ENCODE measurements around the gene NTM. TPM values are rescaled to one million over a fixed set of nuclear protein-coding genes. Genes with fewer than 3 reads are reported as not detected.

The NTM gene
- total and polyA plus RNA-seq, 2 of the 8 experiments (the other 6 are each of a cell fraction or from before 2014, with no cell fraction given): 13.4 to 20.0 TPM

DNA sequence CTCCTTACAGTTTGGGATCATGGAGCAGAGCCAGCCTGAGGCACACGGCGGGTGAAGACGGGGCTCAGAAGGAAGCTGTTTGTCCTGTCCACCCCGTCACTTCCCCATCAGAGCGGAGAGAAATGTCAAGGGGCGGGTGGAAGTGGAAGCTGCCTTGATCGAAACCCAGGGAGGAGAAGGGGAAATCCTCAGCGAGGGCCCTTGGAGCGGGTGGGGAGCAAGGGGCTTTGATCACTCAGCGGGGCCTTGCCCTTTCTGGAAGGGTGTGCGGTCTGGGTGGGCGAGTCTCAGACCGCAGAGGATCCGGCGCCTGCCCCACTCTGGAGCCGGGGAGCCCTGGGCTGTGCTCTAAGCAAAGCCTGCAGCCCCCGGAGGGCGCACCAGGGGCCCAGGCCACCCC lies 320.4 kb downstream of the NTM start:
- H2BK20ac ChIP-seq (ENCODE audit: low read length): no peak overlapping the region
- H3K4ac ChIP-seq (replicated peaks; ENCODE audit: insufficient read length, low read depth, low read length): no peak overlapping the region
- H3K9ac ChIP-seq (replicated peaks in 1 of 4; ENCODE audit: extremely low read depth in 1 of 4, low read depth in 3 of 4, low read length in 3 of 4): no peak overlapping the region
- no peaks in the 10 kb centered on the region for H3K79me2 ChIP-seq (ENCODE audit: control insufficient read depth in 1 of 2, insufficient read depth in 2 of 2, low read length in 2 of 2)
- H2AFZ ChIP-seq (ENCODE audit: low read length): no peak overlapping the region
- H4K5ac ChIP-seq (ENCODE audit: insufficient read length, low read depth, low read length): no peak overlapping the region
- H3K9me3 ChIP-seq (ENCODE audit: insufficient read depth in 2 of 2, low read depth in 1 of 2, low read length in 1 of 2): no peaks in the 10 kb centered on the region
- H2BK12ac ChIP-seq (ENCODE audit: low read depth, low read length): no peak overlapping the region
- peaks cover 0 to 11% (median 4%) of the 10 kb centered on the region in 4 experiments; a peak in 5 of 7 replicates for H3K4me1 ChIP-seq (replicated peaks in 1 of 4; ENCODE audit: control insufficient read depth in 3 of 4, insufficient read depth in 4 of 4, low read length in 3 of 4)
- H4K91ac ChIP-seq (replicated peaks; ENCODE audit: insufficient read length, low read length): no peak overlapping the region
- no peak overlapping the region for H3K4me2 ChIP-seq (ENCODE audit: insufficient read depth in 1 of 2, low read depth in 2 of 2, low read length in 2 of 2)
- H3K4me3 ChIP-seq (ENCODE audit: extremely low read depth in 1 of 4, insufficient read depth in 2 of 4, low read depth in 3 of 4, low read length in 4 of 4): no peak overlapping the region
- H3K18ac ChIP-seq (ENCODE audit: extremely low read depth, low read length): no peak overlapping the region; the same call in 1 of the 2 replicates
- H4K20me1 ChIP-seq (replicated peaks in 1 of 2; ENCODE audit: control insufficient read depth in 1 of 2, insufficient read depth in 2 of 2, low read length in 2 of 2): peaks cover 0 to 4% of the 10 kb centered on the region in 2 experiments
- peaks cover 0 to 34% (median 23%) of the 10 kb centered on the region in 4 experiments; a peak in 6 of 7 replicates for H3K27me3 ChIP-seq (replicated peaks in 1 of 4; ENCODE audit: control insufficient read depth in 3 of 4, extremely low read depth in 1 of 4, insufficient read depth in 3 of 4, low read length in 3 of 4)
- no peaks in the 10 kb centered on the region for H3K79me1 ChIP-seq (ENCODE audit: low read depth, low read length)
- FAIRE-seq: no peak
- DNase-seq (ENCODE audit: low read depth in 1 of 2, low spot score in 2 of 2): no peak
- no peak for TF ChIP-seq TCF12 (IDR thresholded peaks at IDR 0.05; ENCODE audit: low read depth, low read length)
- TF ChIP-seq ASH2L (IDR thresholded peaks at IDR 0.05; ENCODE audit: low read length): no peak
- no peak for TF ChIP-seq JUND (IDR thresholded peaks at IDR 0.05; ENCODE audit: low read length)
- TF ChIP-seq SIX5 (IDR thresholded peaks at IDR 0.05; ENCODE audit: low read depth, low read length): no peak
- no peak for TF ChIP-seq BRCA1 (IDR thresholded peaks at IDR 0.05; ENCODE audit: low read depth, low read length)
- TF ChIP-seq PHF8 (conservative IDR thresholded peaks at IDR 0.05; ENCODE audit: low read depth, low read length): no peak
- TF ChIP-seq, protein P1, sequence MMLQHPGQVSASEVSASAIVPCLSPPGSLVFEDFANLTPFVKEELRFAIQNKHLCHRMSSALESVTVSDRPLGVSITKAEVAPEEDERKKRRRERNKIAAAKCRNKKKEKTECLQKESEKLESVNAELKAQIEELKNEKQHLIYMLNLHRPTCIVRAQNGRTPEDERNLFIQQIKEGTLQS (IDR thresholded peaks at IDR 0.05; ENCODE audit: insufficient read depth, low read depth, low read length): no peak
- TF ChIP-seq CTBP2 (IDR thresholded peaks at IDR 0.05; ENCODE audit: borderline replicate concordance, insufficient read depth, insufficient read length, low read length): no peak
- TF ChIP-seq JUN (IDR thresholded peaks at IDR 0.05; ENCODE audit: low read depth, low read length): no peak
- TF ChIP-seq SUZ12 (IDR thresholded peaks at IDR 0.05; ENCODE audit: low read length): no peak
- no peak for TF ChIP-seq EZH2 (IDR thresholded peaks at IDR 0.05; ENCODE audit: low read depth, low read length, severe bottlenecking)
- TF ChIP-seq RNF2 (IDR thresholded peaks at IDR 0.05; ENCODE audit: borderline replicate concordance, low read depth, low read length, missing control alignments, poor library complexity, severe bottlenecking): no peak
- TF ChIP-seq RXRA (IDR thresholded peaks at IDR 0.05; ENCODE audit: insufficient read depth, low read depth, low read length): no peak
- H3K56ac ChIP-seq (replicated peaks; ENCODE audit: insufficient read length, low read depth, low read length): no peak overlapping the region
- H2BK120ac ChIP-seq (replicated peaks; ENCODE audit: low read depth, low read length): no peak overlapping the region
- no peak overlapping the region for H3K23ac ChIP-seq (ENCODE audit: insufficient read length)
- no peak overlapping the region for H3K14ac ChIP-seq (ENCODE audit: insufficient read length)
- H2AK5ac ChIP-seq (ENCODE audit: low read depth, low read length): no peak overlapping the region
- CTCF ChIA-PET (ENCODE audit: partially characterized antibody): interaction anchor here (0.7 to 11.9 kb wide), 12 partner anchors 8 to 449 kb away, joined by 3 to 115 read pairs (median 5); no protein-coding TSS in a partner anchor
- H2BK15ac ChIP-seq (ENCODE audit: low read length): no peak overlapping the region
- POLR2A ChIA-PET (ENCODE audit: partially characterized antibody): no interaction called here
- no peaks in the 10 kb centered on the region for H3K36me3 ChIP-seq (ENCODE audit: control insufficient read depth in 2 of 4, insufficient read depth in 4 of 4, low read length in 3 of 4)
- 0 out of 2 replicates have a peak overlapping the region, but pooled peaks have one; percentile 37 for H4K8ac ChIP-seq (ENCODE audit: extremely low read depth, insufficient read depth, low read length)
- H3K23me2 ChIP-seq (ENCODE audit: low read depth, low read length): peaks cover 2% of the 10 kb centered on the region; the same call in 1 of the 2 replicates
- H2BK5ac ChIP-seq (ENCODE audit: low read depth, low read length): no peak overlapping the region
- no peak overlapping the region for H3K27ac ChIP-seq (ENCODE audit: low read depth, low read length)
- 96% methylated on average over 11 of the region's 18 CpGs; no CpG with 5 or more reads in 1 of the 2 experiments for WGBS, 2 experiments (ENCODE audit: extremely low coverage in 1 of 2, insufficient coverage in 1 of 2, insufficient read length in 1 of 2, insufficient replicate concordance in 2 of 2, low coverage in 1 of 2, low lambda C conversion rate in 2 of 2, missing lambda C conversion rate in 1 of 2)
